Measurements from ENCODE around the gene WDR33.
A peak's percentile ranks its signal among the peaks of the same experiment; 100 is the strongest.

Gene WDR33

GRCh38 chr2:127768775-127769479 is 42.0 kb downstream of the WDR33 start:
- no peaks in the 10 kb centered on the region for H3K9me3 ChIP-seq (ENCODE audit: control insufficient read depth, low read length)
- no peak overlapping the region for H2BK12ac ChIP-seq (ENCODE audit: low read length in 2 of 2)
- H3K36me3 ChIP-seq (ENCODE audit: control insufficient read depth in 1 of 2, insufficient read depth in 2 of 2, low read depth in 1 of 2, low read length in 2 of 2), result peaks cover 3 to 56% of the 10 kb centered on the region in 2 experiments
- no peak overlapping the region for H2BK5ac ChIP-seq (ENCODE audit: low read depth, low read length, poor library complexity, severe bottlenecking)
- H3K23ac ChIP-seq (ENCODE audit: low read length in 2 of 2), result no peak overlapping the region
- no peak overlapping the region for H3K27ac ChIP-seq (ENCODE audit: low read length, poor library complexity, severe bottlenecking)
- no peak overlapping the region for H4K91ac ChIP-seq (ENCODE audit: low read length)
- H3K79me1 ChIP-seq (replicated peaks; ENCODE audit: low read length, poor library complexity, severe bottlenecking), result peaks cover 12% of the 10 kb centered on the region
- no peak overlapping the region for H3K14ac ChIP-seq (ENCODE audit: low read length in 2 of 2)
- peaks cover 10% of the 10 kb centered on the region for H3K4me1 ChIP-seq (ENCODE audit: control insufficient read depth, insufficient read depth, low read depth, low read length)
- H3K4ac ChIP-seq (ENCODE audit: low read depth in 1 of 2, low read length in 2 of 2), result no peak overlapping the region
- no peak overlapping the region for H3K4me3 ChIP-seq (ENCODE audit: insufficient read depth in 1 of 2, low read depth in 1 of 2, low read length in 2 of 2)
- H3K9ac ChIP-seq (ENCODE audit: low read length), result no peak overlapping the region
- H2BK15ac ChIP-seq (ENCODE audit: low read depth, poor library complexity, severe bottlenecking), result no peak overlapping the region
- DNase-seq, result no peak
- no peaks in the 10 kb centered on the region for H3K27me3 ChIP-seq (ENCODE audit: control insufficient read depth in 1 of 2, insufficient read depth in 1 of 2, low read length in 2 of 2)
- H2AK5ac ChIP-seq (ENCODE audit: low read length, severe bottlenecking), result no peak overlapping the region
- 95% methylated on average over 5 of the region's 6 CpGs for WGBS
- no peak overlapping the region for H3K4me2 ChIP-seq (ENCODE audit: low read length, poor library complexity, severe bottlenecking)
- no peak overlapping the region for H2AFZ ChIP-seq (ENCODE audit: low read depth, low read length)
- H4K8ac ChIP-seq (ENCODE audit: low read length), result no peak overlapping the region
- H2BK120ac ChIP-seq (ENCODE audit: low read depth, low read length), result no peak overlapping the region
- H3K18ac ChIP-seq (ENCODE audit: low read depth in 1 of 2, low read length in 2 of 2), result no peak overlapping the region

GRCh38 chr2:127763776-127764175 is 47.2 kb downstream of the WDR33 start:
- Histone ChIP-seq H3K79me1 (replicated peaks; ENCODE audit: low read length, poor library complexity, severe bottlenecking) (peaks cover 14% of the 10 kb centered on the region), H3K23ac (ENCODE audit: low read length in 2 of 2) (no peak overlapping the region), H2BK5ac (ENCODE audit: low read depth, low read length, poor library complexity, severe bottlenecking) (no peak overlapping the region), H4K8ac (ENCODE audit: low read length) (no peak overlapping the region), H2AK5ac (ENCODE audit: low read length, severe bottlenecking) (no peak overlapping the region), H3K27me3 (ENCODE audit: control insufficient read depth in 1 of 2, insufficient read depth in 1 of 2, low read length in 2 of 2) (no peaks in the 10 kb centered on the region), H3K4me3 (ENCODE audit: insufficient read depth in 1 of 2, low read depth in 1 of 2, low read length in 2 of 2) (no peak overlapping the region), H3K9me3 (ENCODE audit: control insufficient read depth, low read length) (no peaks in the 10 kb centered on the region), H3K14ac (ENCODE audit: low read length in 2 of 2) (no peak overlapping the region), H3K4me1 (ENCODE audit: control insufficient read depth, insufficient read depth, low read depth, low read length) (no peaks in the 10 kb centered on the region), H2BK120ac (ENCODE audit: low read depth, low read length) (no peak overlapping the region), H4K91ac (ENCODE audit: low read length) (no peak overlapping the region), H3K9ac (ENCODE audit: low read length) (peak overlapping the region; percentile 31), H3K4ac (ENCODE audit: low read depth in 1 of 2, low read length in 2 of 2) (no peak overlapping the region), H2AFZ (ENCODE audit: low read depth, low read length) (no peak overlapping the region), H3K4me2 (ENCODE audit: low read length, poor library complexity, severe bottlenecking) (no peak overlapping the region), H3K36me3 (ENCODE audit: control insufficient read depth in 1 of 2, insufficient read depth in 2 of 2, low read depth in 1 of 2, low read length in 2 of 2) (peaks cover 3 to 87% of the 10 kb centered on the region in 2 experiments), H3K18ac (ENCODE audit: low read depth in 1 of 2, low read length in 2 of 2) (no peak overlapping the region), H3K27ac (ENCODE audit: low read length, poor library complexity, severe bottlenecking) (no peak overlapping the region), H2BK12ac (ENCODE audit: low read length in 2 of 2) (no peak overlapping the region), H2BK15ac (ENCODE audit: low read depth, poor library complexity, severe bottlenecking) (no peak overlapping the region)
- DNase-seq, result peak; percentile 49

GRCh38 chr2:127762846-127763245 is 48.1 kb downstream of the WDR33 start:
- Histone ChIP-seq H3K4me3 (ENCODE audit: insufficient read depth in 1 of 2, low read depth in 1 of 2, low read length in 2 of 2) (no peak overlapping the region), H3K36me3 (ENCODE audit: control insufficient read depth in 1 of 2, insufficient read depth in 2 of 2, low read depth in 1 of 2, low read length in 2 of 2) (peaks cover 3 to 87% of the 10 kb centered on the region in 2 experiments), H3K18ac (ENCODE audit: low read depth in 1 of 2, low read length in 2 of 2) (no peak overlapping the region), H4K91ac (ENCODE audit: low read length) (no peak overlapping the region), H2AFZ (ENCODE audit: low read depth, low read length) (no peak overlapping the region), H3K23ac (ENCODE audit: low read length in 2 of 2) (no peak overlapping the region), H3K14ac (ENCODE audit: low read length in 2 of 2) (no peak overlapping the region), H3K4me2 (ENCODE audit: low read length, poor library complexity, severe bottlenecking) (no peak overlapping the region), H2BK5ac (ENCODE audit: low read depth, low read length, poor library complexity, severe bottlenecking) (no peak overlapping the region), H2BK15ac (ENCODE audit: low read depth, poor library complexity, severe bottlenecking) (no peak overlapping the region), H4K8ac (ENCODE audit: low read length) (no peak overlapping the region), H3K4ac (ENCODE audit: low read depth in 1 of 2, low read length in 2 of 2) (no peak overlapping the region), H3K27ac (ENCODE audit: low read length, poor library complexity, severe bottlenecking) (no peak overlapping the region), H2AK5ac (ENCODE audit: low read length, severe bottlenecking) (no peak overlapping the region), H3K27me3 (ENCODE audit: control insufficient read depth in 1 of 2, insufficient read depth in 1 of 2, low read length in 2 of 2) (no peaks in the 10 kb centered on the region), H2BK120ac (ENCODE audit: low read depth, low read length) (no peak overlapping the region), H3K9ac (ENCODE audit: low read length) (peak overlapping the region; percentile 31), H3K4me1 (ENCODE audit: control insufficient read depth, insufficient read depth, low read depth, low read length) (no peaks in the 10 kb centered on the region), H3K9me3 (ENCODE audit: control insufficient read depth, low read length) (no peaks in the 10 kb centered on the region), H2BK12ac (ENCODE audit: low read length in 2 of 2) (no peak overlapping the region), H3K79me1 (replicated peaks; ENCODE audit: low read length, poor library complexity, severe bottlenecking) (peaks cover 14% of the 10 kb centered on the region)
- DNase-seq, result peak; percentile 64
- WGBS, result 87% methylated on average over 5 of the region's 6 CpGs

DNA sequence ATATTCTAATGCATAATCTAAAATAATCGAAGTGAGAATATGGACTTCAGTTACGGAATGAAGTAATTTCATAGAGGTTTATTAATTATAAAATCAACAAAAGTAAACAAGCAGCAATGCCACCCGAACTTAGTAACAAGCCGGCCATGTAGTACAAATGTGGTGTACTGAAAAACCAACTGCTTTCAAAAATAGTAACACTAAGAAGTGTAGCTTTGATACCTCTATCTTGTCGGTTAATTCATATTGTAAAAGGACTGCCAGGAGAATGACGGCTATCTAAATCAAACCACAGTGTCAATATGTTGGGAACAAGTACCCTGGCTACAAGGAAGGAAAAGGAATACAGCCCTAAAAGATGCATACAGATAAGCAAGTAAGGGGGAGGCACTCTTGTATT is 48.5 kb downstream of the WDR33 start:
- Histone ChIP-seq H3K4ac (ENCODE audit: low read depth in 1 of 2, low read length in 2 of 2) (no peak overlapping the region), H3K9ac (ENCODE audit: low read length) (peak overlapping the region; percentile 31), H2BK120ac (ENCODE audit: low read depth, low read length) (no peak overlapping the region), H3K4me1 (ENCODE audit: control insufficient read depth, insufficient read depth, low read depth, low read length) (no peaks in the 10 kb centered on the region), H4K91ac (ENCODE audit: low read length) (no peak overlapping the region), H2AFZ (ENCODE audit: low read depth, low read length) (no peak overlapping the region), H3K18ac (ENCODE audit: low read depth in 1 of 2, low read length in 2 of 2) (no peak overlapping the region), H3K79me1 (replicated peaks; ENCODE audit: low read length, poor library complexity, severe bottlenecking) (peaks cover 14% of the 10 kb centered on the region), H2AK5ac (ENCODE audit: low read length, severe bottlenecking) (no peak overlapping the region), H2BK5ac (ENCODE audit: low read depth, low read length, poor library complexity, severe bottlenecking) (no peak overlapping the region), H3K27me3 (ENCODE audit: control insufficient read depth in 1 of 2, insufficient read depth in 1 of 2, low read length in 2 of 2) (no peaks in the 10 kb centered on the region), H2BK15ac (ENCODE audit: low read depth, poor library complexity, severe bottlenecking) (no peak overlapping the region), H3K14ac (ENCODE audit: low read length in 2 of 2) (no peak overlapping the region), H3K4me3 (ENCODE audit: insufficient read depth in 1 of 2, low read depth in 1 of 2, low read length in 2 of 2) (no peak overlapping the region), H3K4me2 (ENCODE audit: low read length, poor library complexity, severe bottlenecking) (no peak overlapping the region), H3K36me3 (ENCODE audit: control insufficient read depth in 1 of 2, insufficient read depth in 2 of 2, low read depth in 1 of 2, low read length in 2 of 2) (peaks cover 3 to 88% of the 10 kb centered on the region in 2 experiments), H2BK12ac (ENCODE audit: low read length in 2 of 2) (no peak overlapping the region), H4K8ac (ENCODE audit: low read length) (no peak overlapping the region), H3K27ac (ENCODE audit: low read length, poor library complexity, severe bottlenecking) (no peak overlapping the region), H3K9me3 (ENCODE audit: control insufficient read depth, low read length) (no peaks in the 10 kb centered on the region), H3K23ac (ENCODE audit: low read length in 2 of 2) (no peak overlapping the region)
- DNase-seq, result no peak
- WGBS, result 89% methylated on average over 3 of the region's 6 CpGs

All from mesenchymal stem cell (in vitro differentiated cells and primary cell).